PC-9 (cell line): ENCODE data around the gene STK24. TPM values are rescaled to one million over a fixed set of nuclear protein-coding genes. Genes with fewer than 3 reads are reported as not detected.
A peak's percentile ranks its signal among the peaks of the same experiment; 100 is the strongest.

Experiments used
- BruUV-seq: library from RNA; stranded (reverse); fragments of 400-500 nt; replicated peaks from 2 replicates; lab custom pipeline; 2021; lab: Mats Ljungman, UMichigan
- CTCF ChIA-PET: fragments of 300-600 bp; sonication (Branson Sonifier 250); formaldehyde crosslinking; loops from one replicate; lab custom pipeline; 2022; ENCODE audit warnings: antibody characterized with exemption; lab: Charles Lee
- POLR2A ChIA-PET: fragments of 300-600 bp; sonication (Branson Sonifier 250); formaldehyde crosslinking; loops from one replicate; lab custom pipeline; 2022; ENCODE audit warnings: antibody characterized with exemption; ENCODE audit not compliant: unreplicated experiment; lab: Charles Lee
- DNase-seq, 2 experiments: peaks; one replicate each; pipeline versions ENCODE4 v3.0.0 to v3.0.0-alpha.2; 2015 to 2022; ENCODE audit warnings: mixed read lengths in 1 of 2
- H2AFZ ChIP-seq: fragments of 200-600 bp; sonication (generic); 2 replicates; pipeline ENCODE4 v1.8.1; 2017; ENCODE audit warnings: antibody characterized with exemption
- H3F3A ChIP-seq: fragments of 200-600 bp; sonication (generic); 2 replicates; pipeline ENCODE4 v1.8.1; 2017; ENCODE audit warnings: antibody characterized with exemption, mild to moderate bottlenecking, low read depth; ENCODE audit not compliant: insufficient read depth
- H3K27ac ChIP-seq: fragments of 200-600 bp; sonication (generic); 2 replicates; pipeline ENCODE4 v1.6.1; 2016; ENCODE audit warnings: mixed run types
- H3K27me3 ChIP-seq: fragments of 200-600 bp; sonication (generic); 2 replicates; pipeline ENCODE4 v1.6.1; 2016; ENCODE audit warnings: low read depth, mixed run types; ENCODE audit not compliant: insufficient read depth
- H3K36me3 ChIP-seq: fragments of 200-600 bp; sonication (generic); 2 replicates; pipeline ENCODE4 v1.6.1; 2016; ENCODE audit warnings: low read depth, mixed run types
- H3K4me1 ChIP-seq: fragments of 200-600 bp; sonication (generic); replicated peaks from 2 replicates; pipeline ENCODE4 v1.6.1; 2016; ENCODE audit warnings: mixed run types; ENCODE audit not compliant: insufficient read depth
- H3K4me2 ChIP-seq: fragments of 200-600 bp; sonication (generic); 2 replicates; pipeline ENCODE4 v1.6.1; 2017; ENCODE audit warnings: mixed run types
- H3K4me3 ChIP-seq: fragments of 200-600 bp; sonication (generic); 2 replicates; pipeline ENCODE4 v1.6.1; 2016; ENCODE audit warnings: mixed run types
- H3K79me2 ChIP-seq: fragments of 200-600 bp; sonication (generic); 2 replicates; pipeline ENCODE4 v1.6.1; 2017; ENCODE audit warnings: low read depth, mixed run types
- H3K9me2 ChIP-seq: fragments of 200-600 bp; sonication (generic); 2 replicates; pipeline ENCODE4 v1.8.1; 2017; ENCODE audit warnings: mild to moderate bottlenecking; ENCODE audit not compliant: insufficient read depth
- H3K9me3 ChIP-seq: fragments of 200-600 bp; sonication (generic); 2 replicates; pipeline ENCODE4 v1.8.1; 2016; ENCODE audit warnings: low read depth; ENCODE audit not compliant: insufficient read depth
- H4K20me1 ChIP-seq: fragments of 200-600 bp; sonication (generic); 2 replicates; pipeline ENCODE4 v1.8.1; 2017; ENCODE audit not compliant: insufficient read depth
- EZH2 ChIP-seq: fragments of 200-600 bp; sonication (generic); IDR thresholded peaks from 2 replicates; pipeline ENCODE4 v1.8.0; 2017; ENCODE audit warnings: antibody characterized with exemption, low read depth
- intact Hi-C: fragments of 100-400 bp; cut with micrococcal nuclease; formaldehyde crosslinking; loops from one replicate; pipeline ENCODE4 v1.10.0; 2022; ENCODE audit not compliant: unreplicated experiment
- total RNA-seq: library from RNA; stranded (reverse); gene quantifications from 2 replicates; pipeline ENCODE4 v1.2.3, GENCODE V29; 2021
- TF ChIP-seq, protein P1 (sequence below): fragments of 200-600 bp; sonication (generic); conservative IDR thresholded peaks from 2 replicates; pipeline ENCODE4 v1.6.1; 2017; ENCODE audit warnings: mixed run types, antibody characterized with exemption, mild to moderate bottlenecking, moderate library complexity

The STK24 gene
- total RNA-seq, 1 experiment from 2014 or later, result 134 TPM

DNA sequence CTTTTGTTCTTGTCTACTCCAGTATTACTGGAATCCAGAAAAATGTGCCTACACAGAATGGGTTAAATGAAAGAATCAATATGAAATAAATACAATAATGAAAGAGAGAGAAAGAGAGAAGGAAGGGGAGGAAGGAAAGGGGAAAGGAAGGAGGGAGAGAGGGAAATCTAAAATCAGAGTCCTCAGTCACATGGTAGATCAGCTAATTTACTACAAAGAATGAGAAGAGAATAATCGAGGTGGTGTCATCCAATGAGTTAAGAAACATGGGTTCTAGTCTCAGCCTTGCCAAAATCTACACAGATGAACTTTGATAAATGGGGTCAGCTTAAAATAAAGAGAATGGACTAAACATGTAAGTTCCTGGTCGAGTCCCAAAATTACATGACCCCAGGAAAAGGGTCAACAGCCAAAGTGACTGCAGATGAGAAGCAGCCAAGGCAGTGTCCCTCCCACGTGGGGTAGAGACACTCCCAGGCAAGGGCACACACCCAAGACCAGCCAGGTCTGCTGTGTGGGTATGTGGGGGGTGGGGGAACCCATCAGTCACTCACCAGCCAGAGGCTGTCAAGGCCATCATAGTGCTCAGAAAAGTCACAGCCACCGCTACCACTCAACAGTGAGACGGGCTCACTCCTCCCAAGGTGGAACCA, 103.6 kb downstream of the STK24 start:
- H2AFZ ChIP-seq, result no peak overlapping the region
- H3K4me3 ChIP-seq, result no peak overlapping the region
- peaks cover 32% of the 10 kb centered on the region for H3K4me1 ChIP-seq
- peaks cover 35% of the 10 kb centered on the region; the same call in 1 of the 2 replicates for H3K36me3 ChIP-seq
- no peak for DNase-seq
- H4K20me1 ChIP-seq, result no peaks in the 10 kb centered on the region; the same call in 1 of the 2 replicates
- no peaks in the 10 kb centered on the region for H3K9me3 ChIP-seq
- peaks cover 49% of the 10 kb centered on the region for H3F3A ChIP-seq
- no peaks in the 10 kb centered on the region for H3K27me3 ChIP-seq
- no TSS peak for BruUV-seq
- ChIA-PET CTCF (no interaction called here), POLR2A (interaction anchor here (0.6 kb wide), 1 partner anchor 63 kb away, joined by 3 read pairs; no protein-coding TSS in a partner anchor)
- H3K4me2 ChIP-seq, result no peak overlapping the region
- intact Hi-C loops, result no loop called here
- no peaks in the 10 kb centered on the region for H3K9me2 ChIP-seq
- no peak for TF ChIP-seq EZH2
- TF ChIP-seq, protein P1, sequence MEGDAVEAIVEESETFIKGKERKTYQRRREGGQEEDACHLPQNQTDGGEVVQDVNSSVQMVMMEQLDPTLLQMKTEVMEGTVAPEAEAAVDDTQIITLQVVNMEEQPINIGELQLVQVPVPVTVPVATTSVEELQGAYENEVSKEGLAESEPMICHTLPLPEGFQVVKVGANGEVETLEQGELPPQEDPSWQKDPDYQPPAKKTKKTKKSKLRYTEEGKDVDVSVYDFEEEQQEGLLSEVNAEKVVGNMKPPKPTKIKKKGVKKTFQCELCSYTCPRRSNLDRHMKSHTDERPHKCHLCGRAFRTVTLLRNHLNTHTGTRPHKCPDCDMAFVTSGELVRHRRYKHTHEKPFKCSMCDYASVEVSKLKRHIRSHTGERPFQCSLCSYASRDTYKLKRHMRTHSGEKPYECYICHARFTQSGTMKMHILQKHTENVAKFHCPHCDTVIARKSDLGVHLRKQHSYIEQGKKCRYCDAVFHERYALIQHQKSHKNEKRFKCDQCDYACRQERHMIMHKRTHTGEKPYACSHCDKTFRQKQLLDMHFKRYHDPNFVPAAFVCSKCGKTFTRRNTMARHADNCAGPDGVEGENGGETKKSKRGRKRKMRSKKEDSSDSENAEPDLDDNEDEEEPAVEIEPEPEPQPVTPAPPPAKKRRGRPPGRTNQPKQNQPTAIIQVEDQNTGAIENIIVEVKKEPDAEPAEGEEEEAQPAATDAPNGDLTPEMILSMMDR, result no peak
- peaks cover 74% of the 10 kb centered on the region for H3K79me2 ChIP-seq
- H3K27ac ChIP-seq, result peak overlapping the region; percentile 25

DNA sequence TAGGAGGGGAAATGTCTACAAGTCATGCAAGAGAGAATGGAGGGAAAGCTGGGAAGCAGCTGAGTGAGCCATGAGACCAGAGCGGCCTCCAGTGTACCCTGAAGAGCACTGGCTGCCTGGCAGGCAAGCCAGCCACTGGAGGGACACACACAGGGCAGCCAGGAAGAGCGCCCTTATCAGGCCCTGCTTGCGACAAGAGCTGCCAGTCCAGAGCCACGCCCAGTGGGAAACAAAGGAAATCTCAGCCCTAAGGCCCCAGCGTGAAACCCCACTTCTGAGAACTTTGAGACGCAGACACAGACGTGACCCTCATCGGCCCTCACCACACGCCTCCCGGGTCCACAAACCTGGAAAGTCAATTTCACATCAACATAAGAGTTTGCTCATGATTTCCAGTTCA, 105.0 kb downstream of the STK24 start:
- H3K4me1 ChIP-seq, result peaks cover 19% of the 10 kb centered on the region
- H3K27ac ChIP-seq, result no peak overlapping the region; the same call in 1 of the 2 replicates
- H4K20me1 ChIP-seq, result no peaks in the 10 kb centered on the region; the same call in 1 of the 2 replicates
- no peaks in the 10 kb centered on the region for H3K9me3 ChIP-seq
- H3F3A ChIP-seq, result peaks cover 49% of the 10 kb centered on the region
- TF ChIP-seq, protein P1, result no peak
- TF ChIP-seq EZH2, result no peak
- peaks cover 35% of the 10 kb centered on the region; the same call in 1 of the 2 replicates for H3K36me3 ChIP-seq
- H3K4me3 ChIP-seq, result no peak overlapping the region
- ChIA-PET CTCF (no interaction called here), POLR2A (no interaction called here)
- peaks cover 73% of the 10 kb centered on the region for H3K79me2 ChIP-seq
- intact Hi-C loops, result no loop called here
- no peak overlapping the region for H2AFZ ChIP-seq
- BruUV-seq, result no TSS peak
- H3K9me2 ChIP-seq, result no peaks in the 10 kb centered on the region
- no peaks in the 10 kb centered on the region for H3K27me3 ChIP-seq
- DNase-seq, result no peak
- H3K4me2 ChIP-seq, result no peak overlapping the region

DNA sequence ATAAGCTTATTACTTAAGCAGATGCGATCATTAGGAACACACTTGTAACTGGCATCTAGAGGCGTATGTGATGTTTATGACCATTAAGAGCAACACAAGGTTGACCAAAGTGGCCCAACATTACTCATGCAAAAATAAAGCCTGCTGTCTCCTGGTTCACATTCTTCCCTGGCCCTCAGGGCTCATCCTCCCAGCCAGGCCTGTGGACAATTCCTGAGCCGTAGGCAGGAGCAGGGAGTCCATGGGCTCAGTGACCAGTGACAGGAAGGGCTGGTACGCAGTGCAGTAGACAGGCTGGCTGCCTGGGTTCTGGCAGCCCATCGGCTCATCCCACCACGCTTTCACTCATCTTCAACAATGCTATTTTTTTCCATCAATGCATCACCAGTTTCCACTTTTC, 106.0 kb downstream of the STK24 start:
- peaks cover 40% of the 10 kb centered on the region; the same call in 1 of the 2 replicates for H3F3A ChIP-seq
- POLR2A ChIA-PET, result no interaction called here
- CTCF ChIA-PET, result no interaction called here
- H3K9me2 ChIP-seq, result no peaks in the 10 kb centered on the region
- H3K27me3 ChIP-seq, result no peaks in the 10 kb centered on the region
- no peak for TF ChIP-seq EZH2
- TF ChIP-seq, protein P1, result no peak
- H3K27ac ChIP-seq, result no peak overlapping the region; the same call in 1 of the 2 replicates
- no peak overlapping the region for H3K4me2 ChIP-seq
- H3K4me1 ChIP-seq, result peaks cover 9% of the 10 kb centered on the region
- DNase-seq, result no peak
- H3K4me3 ChIP-seq, result no peak overlapping the region
- intact Hi-C loops, result no loop called here
- no peaks in the 10 kb centered on the region; the same call in 1 of the 2 replicates for H4K20me1 ChIP-seq
- peaks cover 66% of the 10 kb centered on the region for H3K79me2 ChIP-seq
- BruUV-seq, result no TSS peak
- H3K9me3 ChIP-seq, result no peaks in the 10 kb centered on the region
- no peak overlapping the region for H2AFZ ChIP-seq
- H3K36me3 ChIP-seq, result peaks cover 40% of the 10 kb centered on the region; the same call in 1 of the 2 replicates
